Calu3 (cell line): ENCODE measurements around the gene MAP2K6. TPM values are rescaled to one million over a fixed set of nuclear protein-coding genes. Genes with fewer than 3 reads are reported as not detected.

Experiments used
- BruUV-seq: library from RNA; stranded (reverse); fragments of 400-500 nt; replicated peaks from 2 replicates; lab custom pipeline; 2021; lab: Mats Ljungman, UMichigan
- CTCF ChIA-PET: fragments of 300-600 bp; sonication (Branson Sonifier 250); formaldehyde crosslinking; loops from one replicate; lab custom pipeline; 2022; ENCODE audit warnings: antibody characterized with exemption; lab: Charles Lee
- DNase-seq: peaks from one replicate; pipeline ENCODE4 v3.0.0; 2022
- H3K27ac Mint-ChIP-seq: one replicate; pipeline ENCODE4 v1.8.0; 2022; ENCODE audit warnings: mixed read lengths; ENCODE audit not compliant: unreplicated experiment
- H3K27me3 Mint-ChIP-seq: one replicate; pipeline ENCODE4 v1.8.0; 2022; ENCODE audit warnings: mixed read lengths; ENCODE audit not compliant: unreplicated experiment
- H3K36me3 Mint-ChIP-seq: one replicate; pipeline ENCODE4 v1.8.0; 2022; ENCODE audit warnings: mild to moderate bottlenecking, moderate library complexity, mixed read lengths; ENCODE audit not compliant: insufficient read depth, unreplicated experiment
- H3K4me1 Mint-ChIP-seq: one replicate; pipeline ENCODE4 v1.8.0; 2022; ENCODE audit warnings: mild to moderate bottlenecking, low read depth, mixed read lengths; ENCODE audit not compliant: unreplicated experiment
- H3K4me3 Mint-ChIP-seq: one replicate; pipeline ENCODE4 v1.8.0; 2022; ENCODE audit warnings: mild to moderate bottlenecking, low read depth, moderate library complexity, mixed read lengths; ENCODE audit not compliant: unreplicated experiment
- H3K9me3 Mint-ChIP-seq: one replicate; pipeline ENCODE4 v1.8.0; 2022; ENCODE audit warnings: low read depth, mixed read lengths; ENCODE audit not compliant: unreplicated experiment
- intact Hi-C: fragments of 100-400 bp; cut with micrococcal nuclease; formaldehyde crosslinking; loops from one replicate; pipeline ENCODE4 v1.10.0; 2022; ENCODE audit not compliant: unreplicated experiment
- total RNA-seq: library from RNA; stranded (reverse); gene quantifications from 2 replicates; pipeline ENCODE4 v1.2.3, GENCODE V29; 2022
- TF ChIP-seq, protein P1 (sequence below): fragments of 200-600 bp; IDR thresholded peaks from one replicate; pipeline ENCODE4 v1.8.0; 2022; ENCODE audit warnings: antibody characterized with exemption; ENCODE audit not compliant: unreplicated experiment

Gene MAP2K6
- total RNA-seq, 1 experiment from 2014 or later: 13.0 TPM

DNA sequence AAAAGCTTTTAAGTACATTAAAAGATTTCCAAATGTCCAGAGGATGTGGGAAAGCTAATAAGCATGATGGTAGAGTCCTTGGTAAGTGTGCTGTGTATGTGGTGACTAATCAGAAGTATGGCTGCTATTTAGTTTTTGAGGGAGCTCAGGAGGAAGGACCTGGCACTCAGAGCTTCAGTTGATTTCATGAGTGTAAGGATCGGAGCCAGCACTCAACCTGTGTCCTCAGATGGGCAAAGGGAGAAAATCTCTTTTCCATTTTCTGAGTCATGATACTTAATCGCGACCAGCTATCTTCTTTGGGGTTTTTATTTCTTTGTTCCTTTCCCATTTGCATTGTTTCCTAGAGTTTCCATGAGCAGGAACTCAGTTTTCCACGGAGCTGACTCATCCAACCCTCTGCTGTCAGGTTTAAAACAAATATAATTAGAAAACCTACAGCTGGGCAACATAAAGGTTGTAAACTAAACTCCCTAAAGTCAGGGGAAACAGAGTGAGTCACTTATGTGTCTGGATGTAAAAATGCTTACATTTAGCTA lies 125.4 kb downstream of the MAP2K6 start:
- Mint-ChIP-seq H3K36me3 (no peaks in the 10 kb centered on the region), H3K27me3 (no peaks in the 10 kb centered on the region), H3K9me3 (no peaks in the 10 kb centered on the region), H3K4me1 (no peaks in the 10 kb centered on the region), H3K27ac (no peak overlapping the region), H3K4me3 (no peak overlapping the region)
- TF ChIP-seq, protein P1, sequence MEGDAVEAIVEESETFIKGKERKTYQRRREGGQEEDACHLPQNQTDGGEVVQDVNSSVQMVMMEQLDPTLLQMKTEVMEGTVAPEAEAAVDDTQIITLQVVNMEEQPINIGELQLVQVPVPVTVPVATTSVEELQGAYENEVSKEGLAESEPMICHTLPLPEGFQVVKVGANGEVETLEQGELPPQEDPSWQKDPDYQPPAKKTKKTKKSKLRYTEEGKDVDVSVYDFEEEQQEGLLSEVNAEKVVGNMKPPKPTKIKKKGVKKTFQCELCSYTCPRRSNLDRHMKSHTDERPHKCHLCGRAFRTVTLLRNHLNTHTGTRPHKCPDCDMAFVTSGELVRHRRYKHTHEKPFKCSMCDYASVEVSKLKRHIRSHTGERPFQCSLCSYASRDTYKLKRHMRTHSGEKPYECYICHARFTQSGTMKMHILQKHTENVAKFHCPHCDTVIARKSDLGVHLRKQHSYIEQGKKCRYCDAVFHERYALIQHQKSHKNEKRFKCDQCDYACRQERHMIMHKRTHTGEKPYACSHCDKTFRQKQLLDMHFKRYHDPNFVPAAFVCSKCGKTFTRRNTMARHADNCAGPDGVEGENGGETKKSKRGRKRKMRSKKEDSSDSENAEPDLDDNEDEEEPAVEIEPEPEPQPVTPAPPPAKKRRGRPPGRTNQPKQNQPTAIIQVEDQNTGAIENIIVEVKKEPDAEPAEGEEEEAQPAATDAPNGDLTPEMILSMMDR: no peak
- intact Hi-C loops: no loop called here
- no peak for DNase-seq
- CTCF ChIA-PET: no interaction called here
- no TSS peak for BruUV-seq

DNA sequence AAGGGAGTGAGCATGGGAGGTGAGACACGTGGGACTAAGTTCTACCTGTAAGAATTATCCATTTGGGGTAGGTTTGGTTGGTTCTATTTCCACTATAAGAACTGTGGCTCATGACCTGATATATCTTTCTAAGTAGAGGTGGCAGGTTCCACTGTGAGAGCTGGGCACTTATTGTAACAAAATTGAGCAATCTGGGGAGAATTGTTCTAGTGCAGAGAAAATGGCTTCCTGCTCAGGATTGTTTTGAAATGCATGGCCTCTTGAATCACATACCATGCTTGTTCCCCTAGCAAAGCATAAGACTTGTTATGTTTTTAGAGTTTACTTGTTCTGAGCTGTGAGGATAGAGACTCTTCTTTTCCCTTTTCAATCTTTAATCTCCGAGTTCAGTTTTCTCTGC lies 125.9 kb downstream of the MAP2K6 start:
- Mint-ChIP-seq H3K4me3 (no peak overlapping the region), H3K4me1 (no peaks in the 10 kb centered on the region), H3K27me3 (no peaks in the 10 kb centered on the region), H3K27ac (no peak overlapping the region), H3K9me3 (no peaks in the 10 kb centered on the region), H3K36me3 (no peaks in the 10 kb centered on the region)
- DNase-seq: no peak
- CTCF ChIA-PET: no interaction called here
- intact Hi-C loops: no loop called here
- BruUV-seq: no TSS peak
- TF ChIP-seq, protein P1: no peak

DNA sequence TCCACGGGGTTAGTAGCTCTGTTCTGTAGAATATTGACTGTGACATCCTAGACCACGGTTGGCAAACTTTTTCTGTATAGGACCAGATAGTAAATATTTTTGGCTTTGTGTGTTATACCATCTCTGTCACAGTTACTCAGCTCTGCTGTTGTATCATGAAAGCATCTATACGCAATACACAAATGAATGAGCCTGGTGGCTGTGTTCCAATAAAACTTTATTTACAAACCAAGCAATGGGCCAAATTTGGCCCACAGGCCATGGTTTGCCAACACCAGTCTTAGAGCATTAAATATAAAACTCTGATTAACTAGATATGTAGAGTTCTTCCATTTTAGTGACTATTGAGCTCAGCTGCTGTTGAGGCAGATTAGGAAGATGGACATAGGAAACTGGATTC lies 132.7 kb downstream of the MAP2K6 start:
- no TSS peak for BruUV-seq
- Mint-ChIP-seq H3K27ac (no peak overlapping the region), H3K4me1 (peaks cover 6% of the 10 kb centered on the region), H3K27me3 (no peaks in the 10 kb centered on the region), H3K4me3 (no peak overlapping the region), H3K9me3 (no peaks in the 10 kb centered on the region), H3K36me3 (no peaks in the 10 kb centered on the region)
- TF ChIP-seq, protein P1: no peak
- intact Hi-C loops: no loop called here
- CTCF ChIA-PET: no interaction called here
- DNase-seq: no peak

DNA sequence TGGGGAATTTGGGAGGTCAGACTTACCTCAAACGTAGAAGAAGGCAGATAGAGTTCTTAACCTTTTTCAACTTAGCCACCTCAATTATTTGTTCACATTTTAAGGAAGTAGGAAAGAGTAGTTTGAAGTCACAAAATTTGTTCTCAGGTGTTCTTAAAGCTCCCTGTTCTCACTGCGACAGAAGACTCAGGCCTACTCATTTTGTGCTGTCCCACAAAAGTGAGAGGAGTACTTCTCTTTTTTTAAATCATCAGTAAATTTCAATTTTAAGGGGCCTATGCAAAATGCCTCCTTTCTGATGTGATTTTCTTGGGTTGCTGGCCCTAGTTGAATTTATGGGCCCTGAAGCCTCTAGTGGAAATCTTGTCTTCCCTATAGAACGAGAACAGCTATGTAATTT lies 133.4 kb downstream of the MAP2K6 start:
- Mint-ChIP-seq H3K27ac (no peak overlapping the region), H3K4me3 (no peak overlapping the region), H3K36me3 (no peaks in the 10 kb centered on the region), H3K27me3 (no peaks in the 10 kb centered on the region), H3K4me1 (peaks cover 6% of the 10 kb centered on the region), H3K9me3 (no peaks in the 10 kb centered on the region)
- no peak for DNase-seq
- TF ChIP-seq, protein P1: no peak
- intact Hi-C loops: no loop called here
- CTCF ChIA-PET: interaction anchor here (0.6 kb wide), 1 partner anchor 13 kb away, joined by 3 read pairs; no protein-coding TSS in a partner anchor
- no TSS peak for BruUV-seq
